ENCODE measurements around the gene ADAMTS12.
"Not testable (repeated sequence)": the region's sequence is repeated elsewhere in the genome, so short reads cannot be mapped to it uniquely, and the experiment has no call there.

Gene ADAMTS12

DNA sequence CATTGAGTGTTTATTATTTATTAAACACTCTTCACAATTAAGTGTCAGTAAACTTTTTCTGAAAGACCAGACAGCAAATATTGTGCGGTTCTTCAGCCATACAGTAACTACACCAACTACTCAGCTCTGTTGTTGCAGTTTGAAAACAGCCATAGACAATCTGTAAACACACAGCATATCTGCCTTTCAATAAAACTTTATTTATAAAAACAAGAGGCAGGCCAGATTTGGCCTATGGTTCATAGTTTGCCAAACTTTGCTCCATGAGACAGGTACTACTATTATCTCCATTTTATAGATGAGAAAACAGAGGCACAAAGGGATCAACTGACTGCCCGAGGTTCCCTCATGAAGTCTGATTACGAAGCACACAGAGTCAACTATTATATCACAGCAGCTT, 11.5 kb downstream of the ADAMTS12 start:
- no peak overlapping the region for H3K14ac ChIP-seq (ENCODE audit: low read length in 2 of 2)
- no peak overlapping the region for H3K18ac ChIP-seq (ENCODE audit: low read depth in 1 of 2, low read length in 2 of 2)
- H2BK12ac ChIP-seq (ENCODE audit: low read length in 2 of 2) = no peak overlapping the region
- no peaks in the 10 kb centered on the region for H3K27me3 ChIP-seq (ENCODE audit: control insufficient read depth in 1 of 2, insufficient read depth in 1 of 2, low read length in 2 of 2)
- no peak overlapping the region for H3K23ac ChIP-seq (ENCODE audit: low read length in 2 of 2)
- no peak overlapping the region for H2BK5ac ChIP-seq (ENCODE audit: low read depth, low read length, poor library complexity, severe bottlenecking)
- peaks cover 19 to 31% of the 10 kb centered on the region in 2 experiments for H3K36me3 ChIP-seq (ENCODE audit: control insufficient read depth in 1 of 2, insufficient read depth in 2 of 2, low read depth in 1 of 2, low read length in 2 of 2)
- no peak overlapping the region for H4K91ac ChIP-seq (ENCODE audit: low read length)
- no peak overlapping the region for H3K4ac ChIP-seq (ENCODE audit: low read depth in 1 of 2, low read length in 2 of 2)
- 96% methylated on average over 3 of the region's 3 CpGs for WGBS
- H3K4me3 ChIP-seq (ENCODE audit: insufficient read depth in 1 of 2, low read depth in 1 of 2, low read length in 2 of 2) = no peak overlapping the region
- no peaks in the 10 kb centered on the region for H3K4me1 ChIP-seq (ENCODE audit: control insufficient read depth, insufficient read depth, low read depth, low read length)
- H2AK5ac ChIP-seq (ENCODE audit: low read length, severe bottlenecking) = no peak overlapping the region
- no peak overlapping the region for H2BK15ac ChIP-seq (ENCODE audit: low read depth, poor library complexity, severe bottlenecking)
- H4K8ac ChIP-seq (ENCODE audit: low read length) = no peak overlapping the region
- no peak overlapping the region for H3K27ac ChIP-seq (ENCODE audit: low read length, poor library complexity, severe bottlenecking)
- H2BK120ac ChIP-seq (ENCODE audit: low read depth, low read length) = no peak overlapping the region
- peaks cover 27% of the 10 kb centered on the region for H3K79me1 ChIP-seq (replicated peaks; ENCODE audit: low read length, poor library complexity, severe bottlenecking)
- H3K4me2 ChIP-seq (ENCODE audit: low read length, poor library complexity, severe bottlenecking) = no peak overlapping the region
- no peak for DNase-seq
- no peak overlapping the region for H3K9ac ChIP-seq (ENCODE audit: low read length)
- no peak overlapping the region for H2AFZ ChIP-seq (ENCODE audit: low read depth, low read length)
- no peaks in the 10 kb centered on the region for H3K9me3 ChIP-seq (ENCODE audit: control insufficient read depth, low read length)

- Histone ChIP-seq H3K4ac (ENCODE audit: low read depth in 1 of 2, low read length in 2 of 2) (no peak overlapping the region), H2BK120ac (ENCODE audit: low read depth, low read length) (no peak overlapping the region), H3K4me2 (ENCODE audit: low read length, poor library complexity, severe bottlenecking) (no peak overlapping the region), H2AFZ (ENCODE audit: low read depth, low read length) (no peak overlapping the region), H2AK5ac (ENCODE audit: low read length, severe bottlenecking) (no peak overlapping the region), H3K4me1 (ENCODE audit: control insufficient read depth, insufficient read depth, low read depth, low read length) (no peaks in the 10 kb centered on the region), H3K9me3 (ENCODE audit: control insufficient read depth, low read length) (no peaks in the 10 kb centered on the region), H3K18ac (ENCODE audit: low read depth in 1 of 2, low read length in 2 of 2) (peak overlapping the region in 1 of 2 experiments; percentile 16), H2BK12ac (ENCODE audit: low read length in 2 of 2) (no peak overlapping the region), H3K27ac (ENCODE audit: low read length, poor library complexity, severe bottlenecking) (no peak overlapping the region), H3K27me3 (ENCODE audit: control insufficient read depth in 1 of 2, insufficient read depth in 1 of 2, low read length in 2 of 2) (no peaks in the 10 kb centered on the region), H3K23ac (ENCODE audit: low read length in 2 of 2) (no peak overlapping the region), H4K8ac (ENCODE audit: low read length) (peak overlapping the region; percentile 19), H3K36me3 (ENCODE audit: control insufficient read depth in 1 of 2, insufficient read depth in 2 of 2, low read depth in 1 of 2, low read length in 2 of 2) (peaks cover 16 to 40% of the 10 kb centered on the region in 2 experiments), H3K9ac (ENCODE audit: low read length) (peak overlapping the region; percentile 57), H2BK5ac (ENCODE audit: low read depth, low read length, poor library complexity, severe bottlenecking) (no peak overlapping the region), H2BK15ac (ENCODE audit: low read depth, poor library complexity, severe bottlenecking) (no peak overlapping the region), H3K4me3 (ENCODE audit: insufficient read depth in 1 of 2, low read depth in 1 of 2, low read length in 2 of 2) (peak overlapping the region in 1 of 2 experiments; percentile 54), H3K79me1 (replicated peaks; ENCODE audit: low read length, poor library complexity, severe bottlenecking) (peaks cover 22% of the 10 kb centered on the region), H4K91ac (ENCODE audit: low read length) (no peak overlapping the region), H3K14ac (ENCODE audit: low read length in 2 of 2) (peak overlapping the region in 1 of 2 experiments; percentile 28)
- DNase-seq = no peak
- whole genome bisulfite sequencing = 94% methylated on average over 4 of the region's 4 CpGs
Observed at GRCh38 chr5:33877449-33877848, 14.3 kb downstream of the ADAMTS12 start.

DNA sequence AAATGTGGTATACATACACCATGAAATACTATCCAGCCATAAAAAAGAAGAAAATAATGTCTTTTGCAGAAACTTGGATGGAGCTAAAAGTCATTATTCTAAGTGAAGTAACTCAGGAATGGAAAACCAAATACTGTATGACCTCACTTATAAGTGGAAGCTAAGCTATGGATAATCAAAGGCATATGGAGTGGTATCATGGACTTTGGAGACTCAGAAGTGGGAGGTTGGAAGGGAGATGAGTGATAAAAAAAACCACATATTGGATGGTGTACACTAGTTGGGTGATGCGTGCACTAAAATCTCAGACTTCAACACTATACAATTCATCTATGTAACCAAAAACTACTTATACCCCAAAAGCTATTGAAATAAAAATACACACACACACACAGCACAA, 24.5 kb downstream of the ADAMTS12 start:
- no peaks in the 10 kb centered on the region for H3K27me3 ChIP-seq (ENCODE audit: control insufficient read depth in 1 of 2, insufficient read depth in 1 of 2, low read length in 2 of 2)
- no peak overlapping the region for H2BK120ac ChIP-seq (ENCODE audit: low read depth, low read length)
- H2AK5ac ChIP-seq (ENCODE audit: low read length, severe bottlenecking) = no peak overlapping the region
- H2BK5ac ChIP-seq (ENCODE audit: low read depth, low read length, poor library complexity, severe bottlenecking) = no peak overlapping the region
- H2BK12ac ChIP-seq (ENCODE audit: low read length in 2 of 2) = no peak overlapping the region
- peaks cover 6 to 22% of the 10 kb centered on the region in 2 experiments for H3K36me3 ChIP-seq (ENCODE audit: control insufficient read depth in 1 of 2, insufficient read depth in 2 of 2, low read depth in 1 of 2, low read length in 2 of 2)
- H3K4me3 ChIP-seq (ENCODE audit: insufficient read depth in 1 of 2, low read depth in 1 of 2, low read length in 2 of 2) = no peak overlapping the region
- peaks cover 19% of the 10 kb centered on the region for H3K9me3 ChIP-seq (ENCODE audit: control insufficient read depth, low read length)
- H2BK15ac ChIP-seq (ENCODE audit: low read depth, poor library complexity, severe bottlenecking) = no peak overlapping the region
- H3K4ac ChIP-seq (ENCODE audit: low read depth in 1 of 2, low read length in 2 of 2) = no peak overlapping the region
- no peak for DNase-seq
- no peak overlapping the region for H3K4me2 ChIP-seq (ENCODE audit: low read length, poor library complexity, severe bottlenecking)
- H3K23ac ChIP-seq (ENCODE audit: low read length in 2 of 2) = no peak overlapping the region
- no peak overlapping the region for H3K9ac ChIP-seq (ENCODE audit: low read length)
- H3K79me1 ChIP-seq (replicated peaks; ENCODE audit: low read length, poor library complexity, severe bottlenecking) = peaks cover 18% of the 10 kb centered on the region
- no peak overlapping the region for H4K8ac ChIP-seq (ENCODE audit: low read length)
- H3K4me1 ChIP-seq (ENCODE audit: control insufficient read depth, insufficient read depth, low read depth, low read length) = no peaks in the 10 kb centered on the region
- H4K91ac ChIP-seq (ENCODE audit: low read length) = no peak overlapping the region
- no peak overlapping the region for H2AFZ ChIP-seq (ENCODE audit: low read depth, low read length)
- no peak overlapping the region for H3K27ac ChIP-seq (ENCODE audit: low read length, poor library complexity, severe bottlenecking)
- H3K18ac ChIP-seq (ENCODE audit: low read depth in 1 of 2, low read length in 2 of 2) = no peak overlapping the region
- WGBS = no CpG with 5 or more reads among the region's 1 CpG
- no peak overlapping the region for H3K14ac ChIP-seq (ENCODE audit: low read length in 2 of 2)

DNA sequence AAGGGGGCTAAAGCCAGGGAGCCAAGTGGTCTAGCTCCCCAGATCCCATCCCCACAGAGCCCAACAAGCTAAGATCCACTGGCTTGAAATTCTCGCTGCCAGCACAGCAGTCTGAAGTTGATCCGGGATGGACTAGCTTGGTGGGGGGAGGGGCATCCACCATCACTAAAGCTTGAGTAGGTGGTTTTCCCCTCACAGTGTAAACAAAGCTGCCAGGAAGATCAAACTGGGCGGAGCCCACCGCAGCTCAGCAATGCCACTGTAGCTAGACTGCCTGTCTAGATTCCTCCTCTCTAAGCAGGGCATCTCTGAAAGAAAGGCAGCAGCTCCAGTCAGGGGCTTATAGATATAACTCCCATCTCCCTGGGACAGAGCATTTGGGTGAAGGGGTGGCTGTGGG, 32.6 kb downstream of the ADAMTS12 start:
- H3K79me1 ChIP-seq (replicated peaks; ENCODE audit: low read length, poor library complexity, severe bottlenecking); H3K9ac ChIP-seq (ENCODE audit: low read length); H3K14ac ChIP-seq (ENCODE audit: low read length in 2 of 2); H3K36me3 ChIP-seq (ENCODE audit: control insufficient read depth in 1 of 2, insufficient read depth in 2 of 2, low read depth in 1 of 2, low read length in 2 of 2); H2AFZ ChIP-seq (ENCODE audit: low read depth, low read length); H3K4me3 ChIP-seq (ENCODE audit: insufficient read depth in 1 of 2, low read depth in 1 of 2, low read length in 2 of 2); H2BK15ac ChIP-seq (ENCODE audit: low read depth, poor library complexity, severe bottlenecking); H3K27ac ChIP-seq (ENCODE audit: low read length, poor library complexity, severe bottlenecking); H3K9me3 ChIP-seq (ENCODE audit: control insufficient read depth, low read length); H3K27me3 ChIP-seq (ENCODE audit: control insufficient read depth in 1 of 2, insufficient read depth in 1 of 2, low read length in 2 of 2); H2BK120ac ChIP-seq (ENCODE audit: low read depth, low read length); H2BK5ac ChIP-seq (ENCODE audit: low read depth, low read length, poor library complexity, severe bottlenecking); H3K23ac ChIP-seq (ENCODE audit: low read length in 2 of 2); H3K4me2 ChIP-seq (ENCODE audit: low read length, poor library complexity, severe bottlenecking); H4K8ac ChIP-seq (ENCODE audit: low read length): not testable (repeated sequence)
- Histone ChIP-seq H2BK12ac (ENCODE audit: low read length in 2 of 2) (peak overlapping the region in 1 of 2 experiments; percentile 82), H3K4me1 (ENCODE audit: control insufficient read depth, insufficient read depth, low read depth, low read length) (peaks cover 18% of the 10 kb centered on the region), H2AK5ac (ENCODE audit: low read length, severe bottlenecking) (peak overlapping the region; percentile 60), H3K18ac (ENCODE audit: low read depth in 1 of 2, low read length in 2 of 2) (peak overlapping the region in 1 of 2 experiments; percentile 93), H3K4ac (ENCODE audit: low read depth in 1 of 2, low read length in 2 of 2) (peak overlapping the region; percentile 1 to 15), H4K91ac (ENCODE audit: low read length) (peak overlapping the region; percentile 18)
- peak; percentile 72 for DNase-seq
- WGBS = 30% methylated on average over 4 of the region's 4 CpGs

Measured in mesenchymal stem cell (in vitro differentiated cells and primary cell).